ENCODE measurements around the gene SUDS3.
"Not testable (repeated sequence)": the region's sequence is repeated elsewhere in the genome, so short reads cannot be mapped to it uniquely, and the experiment has no call there.

The SUDS3 gene, protein sequence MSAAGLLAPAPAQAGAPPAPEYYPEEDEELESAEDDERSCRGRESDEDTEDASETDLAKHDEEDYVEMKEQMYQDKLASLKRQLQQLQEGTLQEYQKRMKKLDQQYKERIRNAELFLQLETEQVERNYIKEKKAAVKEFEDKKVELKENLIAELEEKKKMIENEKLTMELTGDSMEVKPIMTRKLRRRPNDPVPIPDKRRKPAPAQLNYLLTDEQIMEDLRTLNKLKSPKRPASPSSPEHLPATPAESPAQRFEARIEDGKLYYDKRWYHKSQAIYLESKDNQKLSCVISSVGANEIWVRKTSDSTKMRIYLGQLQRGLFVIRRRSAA

DNA sequence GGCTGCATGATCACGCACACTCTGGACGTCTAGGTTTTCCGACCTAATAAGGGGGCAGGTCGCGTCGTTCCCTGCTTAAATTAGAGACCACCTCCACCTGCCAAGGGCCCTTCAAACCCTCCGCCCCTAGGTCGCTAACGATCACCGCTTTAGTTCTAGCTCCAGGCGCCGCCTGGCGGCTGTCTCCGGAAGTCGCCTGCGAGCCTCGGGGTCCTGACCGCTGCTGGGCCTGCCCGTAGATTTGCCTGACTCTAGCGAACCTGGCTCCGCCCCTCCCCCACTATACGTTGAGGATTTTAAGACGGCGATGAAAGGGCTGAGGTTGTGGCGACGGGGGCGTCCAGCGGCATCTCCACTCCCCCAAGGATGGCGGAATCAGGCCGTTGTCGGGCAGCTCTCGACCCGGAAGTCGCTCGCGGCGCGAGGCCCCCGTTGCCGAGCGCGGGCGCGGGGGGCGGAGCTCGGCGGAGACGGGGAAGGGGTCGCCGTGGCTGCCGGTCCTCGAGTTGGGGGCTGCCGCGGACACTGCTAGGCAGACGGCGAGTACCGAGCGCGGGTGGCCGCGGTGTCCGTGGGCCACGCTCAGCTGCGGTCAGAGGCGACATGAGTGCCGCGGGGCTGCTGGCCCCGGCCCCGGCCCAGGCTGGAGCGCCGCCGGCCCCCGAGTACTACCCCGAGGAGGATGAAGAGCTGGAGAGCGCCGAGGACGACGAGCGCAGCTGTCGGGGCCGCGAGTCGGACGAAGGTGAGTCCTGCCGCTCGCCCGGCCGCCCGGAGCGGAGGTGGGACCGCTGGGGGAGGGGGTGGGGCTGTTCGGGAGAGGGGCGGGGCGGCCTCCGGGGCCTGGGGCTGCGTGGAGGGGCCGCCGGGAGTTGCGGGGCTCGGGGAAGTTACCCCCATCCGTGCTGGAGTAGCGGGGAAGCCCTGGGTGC lies at the start of gene SUDS3:
TSS of gene SUDS3 (plus strand) at position 467 of the 932 bp plus-strand sequence. CDS start at position 604, 137 bp downstream.
- peak; percentile 79 to 87 for DNase-seq (ENCODE audit: low read depth in 2 of 2)

DNA sequence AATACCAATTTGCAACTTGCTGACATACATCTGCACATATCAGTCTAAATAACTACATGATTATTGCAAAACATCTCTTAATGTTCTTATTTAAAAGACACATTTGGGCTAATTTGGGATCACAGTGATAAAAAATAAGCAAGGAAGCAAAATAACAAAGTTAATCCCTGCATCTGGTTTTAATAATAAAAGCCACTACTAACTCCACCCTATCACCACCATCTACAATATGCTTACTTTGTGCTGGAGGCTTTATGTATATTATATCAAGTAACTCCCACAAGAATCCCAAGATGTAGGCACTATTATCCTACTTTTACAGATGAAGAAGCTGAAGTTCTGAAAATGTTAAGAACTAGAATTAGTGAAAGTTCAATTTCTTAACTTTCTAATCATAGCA lies 49.4 kb upstream of the SUDS3 start:
- no peak for DNase-seq (ENCODE audit: low read depth in 2 of 2)

GRCh38 chr12:118327391-118327790 lies 49.0 kb upstream of the SUDS3 start:
- no peak for DNase-seq (ENCODE audit: low read depth in 2 of 2)

DNA sequence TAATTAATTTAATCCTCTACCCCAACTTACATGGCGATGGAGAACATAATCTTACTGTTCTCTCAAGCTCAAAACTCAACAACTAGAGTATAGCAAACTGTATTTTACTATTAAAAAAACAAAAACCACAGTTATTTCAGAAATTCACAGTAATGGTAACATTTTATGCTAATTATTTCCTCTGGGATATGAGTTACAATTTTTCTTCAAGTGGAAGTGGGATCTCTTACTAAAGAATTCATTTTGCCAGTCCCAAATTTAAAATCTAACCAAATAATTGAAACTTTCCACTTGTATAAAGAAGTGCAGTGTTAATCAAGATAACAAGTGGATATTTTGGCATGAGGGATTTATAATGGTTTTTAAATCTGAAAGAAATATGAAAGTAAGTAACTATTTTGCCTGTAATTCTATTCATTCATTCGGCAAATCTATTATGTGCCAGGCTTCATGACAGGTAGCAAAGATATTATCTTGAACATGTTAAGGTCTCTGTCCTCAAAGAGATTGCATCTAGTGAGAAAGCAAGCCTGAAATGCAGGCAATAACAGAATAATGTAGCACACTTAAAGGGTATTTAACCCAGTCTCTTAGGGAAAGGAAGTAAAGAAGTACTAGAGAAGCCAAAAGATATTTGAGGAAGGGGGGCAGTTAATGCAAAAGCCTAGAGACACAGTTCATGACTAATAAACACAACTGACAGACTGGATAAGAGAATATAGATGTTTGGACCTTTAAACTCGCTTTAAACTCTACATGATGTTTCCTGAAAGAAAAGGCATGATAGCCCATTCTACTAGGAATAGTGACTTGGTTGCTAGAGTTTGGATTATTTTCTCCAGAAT lies 47.6 kb upstream of the SUDS3 start:
- no peak for DNase-seq (ENCODE audit: low read depth in 2 of 2)

GRCh38 chr12:118330421-118331018 lies 45.8 kb upstream of the SUDS3 start:
- no peak for DNase-seq (ENCODE audit: low read depth in 2 of 2)

- no peak for DNase-seq (ENCODE audit: low read depth in 2 of 2)
These were observed 43.8 kb upstream of the SUDS3 start for GRCh38 chr12:118332511-118332910.

DNA sequence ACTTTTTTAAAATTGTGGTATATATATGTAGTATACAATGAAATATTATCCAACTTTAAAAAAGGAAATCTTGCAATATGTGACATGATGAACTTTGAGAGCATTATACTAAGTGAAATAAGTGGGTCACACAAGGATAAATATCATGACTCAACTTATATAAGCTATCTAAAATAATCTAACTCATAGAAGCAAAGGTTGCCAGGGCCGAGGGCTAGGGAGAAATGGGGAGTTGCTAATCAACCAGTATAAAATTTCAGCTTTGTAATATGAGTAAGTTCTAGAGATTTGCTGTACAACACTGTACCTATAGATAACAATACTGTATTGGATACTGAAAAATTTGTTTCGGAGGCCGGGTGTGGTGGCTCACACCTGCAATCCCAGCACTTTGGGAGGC lies 42.1 kb upstream of the SUDS3 start:
- DNase-seq (ENCODE audit: low read depth in 2 of 2), result no peak

DNA sequence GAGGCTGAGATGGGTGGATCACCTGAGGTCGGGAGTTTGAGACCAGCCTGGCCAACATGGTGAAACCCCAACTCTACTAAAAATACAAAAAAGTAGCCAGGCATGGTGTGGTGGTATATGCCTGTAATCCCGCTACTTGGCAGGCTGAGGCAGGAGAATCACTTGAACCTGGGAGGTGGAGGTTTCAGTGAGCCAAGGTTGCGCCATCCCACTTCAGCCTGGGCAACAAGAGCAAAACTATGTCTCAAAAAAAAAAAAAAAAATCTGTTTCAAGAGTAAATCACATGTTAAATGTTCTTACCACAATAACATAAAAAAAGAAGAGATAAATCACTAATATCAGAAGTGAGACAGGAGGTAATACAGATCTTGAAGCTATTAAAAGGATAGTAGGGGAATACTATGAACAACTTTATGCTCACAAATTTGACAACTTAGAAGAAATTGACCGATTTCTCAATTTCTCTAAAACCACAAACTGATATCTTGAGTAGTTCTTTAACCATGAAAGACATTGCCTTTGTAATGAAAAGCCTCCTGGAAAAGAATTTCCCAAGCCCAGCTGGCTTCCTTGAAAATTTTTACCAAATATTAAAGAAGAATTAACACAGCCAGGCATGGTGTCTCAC lies 41.3 kb upstream of the SUDS3 start:
- DNase-seq (ENCODE audit: low read depth in 2 of 2), result no peak

DNA sequence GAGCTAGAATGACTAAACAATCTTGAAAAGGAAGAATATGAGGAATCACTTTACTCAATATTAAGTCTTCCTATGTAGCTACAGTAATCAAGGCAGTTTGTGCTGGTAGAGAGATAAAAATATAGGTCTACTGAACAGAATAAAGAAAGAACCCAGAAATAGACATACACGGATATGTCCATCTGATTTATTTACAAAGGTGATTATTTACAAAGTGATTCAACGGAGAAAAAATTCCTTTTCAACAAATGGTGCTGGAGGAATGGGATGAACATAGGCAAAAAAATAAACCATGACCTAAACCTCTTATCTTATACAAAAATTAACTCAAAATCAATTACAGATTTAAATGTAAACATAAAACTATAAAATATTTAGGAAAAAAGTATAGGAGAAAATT lies 40.2 kb upstream of the SUDS3 start:
- DNase-seq (ENCODE audit: low read depth in 2 of 2), result no peak

DNA sequence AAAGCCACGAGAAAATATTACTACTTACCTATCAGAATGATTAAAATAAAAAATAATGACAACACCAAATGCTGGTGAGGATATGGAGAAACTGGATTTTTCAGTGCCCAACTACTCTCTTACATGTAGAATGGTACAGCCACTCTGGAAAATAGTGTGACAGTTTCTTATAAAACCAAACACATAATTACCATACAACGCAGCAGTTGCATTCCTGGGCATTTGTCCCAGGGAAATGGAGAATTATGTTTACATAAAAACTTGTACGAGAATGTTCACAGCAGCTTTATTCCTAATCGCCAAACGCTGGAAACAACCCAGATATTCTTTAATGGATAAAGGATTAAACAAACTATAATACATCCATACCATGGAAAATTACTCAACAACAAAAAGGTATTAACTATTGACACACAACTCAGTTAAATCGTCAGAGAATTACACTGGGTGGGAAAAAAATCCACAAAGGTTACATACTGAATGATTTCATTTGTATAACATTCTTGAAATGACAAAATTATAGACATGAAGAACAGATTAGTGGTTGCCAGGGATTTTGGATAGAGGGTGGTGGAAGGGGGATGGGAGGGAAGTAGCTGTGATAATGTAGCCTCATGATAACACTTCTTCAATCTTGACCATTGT lies 39.0 kb upstream of the SUDS3 start:
- DNase-seq (ENCODE audit: low read depth in 2 of 2), result no peak

DNA sequence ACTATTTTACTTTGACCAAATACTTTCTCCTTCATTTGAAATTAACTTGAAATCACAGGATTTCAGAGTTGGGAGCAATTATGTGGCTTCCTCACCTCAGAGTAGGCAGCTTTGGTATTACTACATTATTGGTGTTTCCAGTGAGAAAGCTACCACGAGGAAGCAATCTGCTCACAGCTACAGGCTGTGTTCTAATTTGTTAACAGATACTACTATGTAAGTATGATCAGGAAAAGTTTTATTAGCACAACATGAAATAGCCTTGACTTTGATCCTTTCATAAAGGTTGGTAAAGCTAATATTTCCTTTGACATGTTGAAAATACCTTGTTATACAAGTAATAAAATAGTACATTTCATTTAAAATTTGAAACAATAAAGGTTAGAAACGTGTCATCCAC lies 34.3 kb upstream of the SUDS3 start:
- no peak for DNase-seq (ENCODE audit: low read depth in 2 of 2)

DNA sequence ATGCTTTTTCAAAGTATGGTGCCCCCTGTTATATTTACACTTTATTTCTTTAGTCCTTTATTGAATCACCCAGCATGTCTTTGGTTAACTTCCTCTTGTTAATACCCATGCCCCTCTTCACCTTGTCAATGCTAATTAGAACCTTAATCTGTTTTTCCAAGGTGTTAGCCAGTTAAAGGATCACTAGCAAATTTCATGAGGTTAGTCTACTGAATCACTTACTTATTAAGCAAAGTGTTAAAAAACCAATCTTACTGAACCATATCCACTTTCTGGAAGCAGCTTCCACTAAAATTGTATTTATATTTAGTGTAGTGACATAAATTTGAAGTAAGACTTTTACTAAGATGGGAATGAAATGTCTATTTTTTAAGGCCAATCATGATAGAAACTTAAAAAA lies 31.5 kb upstream of the SUDS3 start:
- DNase-seq (ENCODE audit: low read depth in 2 of 2), result no peak

GRCh38 chr12:118345355-118345754 lies 31.0 kb upstream of the SUDS3 start:
- no peak for DNase-seq (ENCODE audit: low read depth in 2 of 2)

- DNase-seq (ENCODE audit: low read depth in 2 of 2), result no peak
These were observed 29.5 kb upstream of the SUDS3 start for GRCh38 chr12:118346895-118347294.

GRCh38 chr12:118347916-118348315 lies 28.4 kb upstream of the SUDS3 start:
- no peak for DNase-seq (ENCODE audit: low read depth in 2 of 2)

DNA sequence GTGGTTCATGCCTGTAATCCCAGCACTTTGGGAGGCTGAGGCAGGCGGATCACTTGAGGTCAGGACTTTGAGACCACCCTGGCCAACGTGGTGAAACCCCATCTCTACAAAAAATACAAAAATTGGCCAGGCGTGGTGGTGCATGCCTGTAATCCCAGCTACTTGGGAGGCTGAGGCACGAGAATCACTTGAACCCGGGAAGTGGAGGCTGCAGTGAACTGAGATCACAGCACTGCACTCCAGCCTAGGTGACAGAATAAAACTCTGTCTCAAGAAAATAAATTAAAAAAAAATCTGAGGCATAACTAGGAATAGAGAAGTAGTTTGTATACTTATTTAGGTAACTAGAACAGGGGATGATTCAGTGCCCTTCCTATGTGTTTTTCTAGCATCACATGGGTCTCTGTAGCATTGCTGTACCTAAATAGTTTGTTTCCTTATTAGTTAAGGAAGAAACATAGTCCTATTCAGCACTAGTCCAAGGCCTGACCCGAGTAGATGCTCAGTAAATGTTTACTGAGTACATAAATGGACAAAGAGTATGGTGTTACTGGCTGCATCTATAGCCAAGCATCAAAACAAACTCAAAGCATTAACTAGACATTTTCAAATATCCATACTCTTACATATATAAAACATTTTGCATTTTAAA lies 25.3 kb upstream of the SUDS3 start:
- DNase-seq (ENCODE audit: low read depth in 2 of 2), result no peak

- no peak for DNase-seq (ENCODE audit: low read depth in 2 of 2)
These were observed 22.6 kb upstream of the SUDS3 start for GRCh38 chr12:118353721-118354120.

DNA sequence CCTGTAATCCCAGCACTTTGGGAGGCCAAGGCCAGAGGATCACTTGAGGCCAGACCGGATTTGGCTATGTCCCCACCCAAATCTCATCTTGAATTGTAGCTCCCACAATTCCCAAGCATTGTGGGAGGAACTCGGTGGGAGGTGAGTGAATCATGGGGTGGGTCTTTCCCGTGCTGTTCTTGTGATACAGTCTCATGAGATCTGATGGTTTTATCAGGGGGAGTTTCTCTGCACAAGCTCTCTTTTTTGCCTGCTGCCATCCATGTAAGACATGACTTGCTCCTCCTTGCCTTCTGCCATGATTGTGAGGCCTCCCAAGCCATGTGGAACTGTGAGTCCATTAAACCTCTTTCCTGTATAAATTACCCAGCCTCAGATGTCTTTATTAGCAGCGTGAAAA lies 21.9 kb upstream of the SUDS3 start:
- DNase-seq (ENCODE audit: low read depth in 2 of 2), result not testable (repeated sequence)

DNA sequence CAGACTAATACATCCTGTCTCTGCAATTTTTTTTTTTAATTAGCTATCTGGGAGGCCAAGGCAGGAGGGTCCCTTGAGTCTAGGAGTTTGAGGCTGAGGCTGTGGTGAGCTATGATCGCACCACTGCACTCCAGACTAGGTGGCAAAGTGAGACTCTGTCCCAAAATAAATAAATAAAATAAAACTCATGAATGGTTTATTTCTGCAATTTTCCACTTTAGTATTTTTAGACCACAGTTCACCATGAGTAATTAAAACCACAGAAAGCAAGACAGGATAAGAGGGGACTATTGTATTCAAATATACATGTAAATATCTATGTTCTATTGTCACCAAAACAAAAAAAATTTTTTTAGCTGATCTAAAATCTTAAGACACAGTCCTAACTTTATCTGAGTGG lies 21.5 kb upstream of the SUDS3 start:
- DNase-seq (ENCODE audit: low read depth in 2 of 2), result no peak

DNA sequence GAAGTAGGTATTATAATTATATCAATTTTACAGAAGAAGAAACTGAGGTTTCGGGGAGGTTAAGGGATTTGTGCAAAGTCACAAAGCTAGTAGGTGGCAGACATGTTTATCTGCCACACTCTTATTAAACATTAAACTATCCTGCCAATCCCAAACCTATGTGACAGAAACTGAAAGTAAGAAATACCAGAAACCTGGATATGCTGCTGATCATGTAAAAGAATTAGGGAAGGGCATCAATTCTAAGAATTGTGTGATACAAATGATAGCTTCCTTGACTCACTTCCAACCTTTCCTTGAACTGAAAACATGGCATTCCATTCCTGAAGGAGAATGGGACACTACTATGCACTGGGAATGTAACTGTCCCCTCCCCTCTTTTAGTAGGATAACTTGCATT lies 20.5 kb upstream of the SUDS3 start:
- no peak for DNase-seq (ENCODE audit: low read depth in 2 of 2)
